Transverse colon (tissue), 4 donors: ENCODE measurements around the gene IFITM5.

ENCODE experiments used
- CTCF ChIP-seq, 5 experiments: fragments of 200-600 bp in 3 of 5; fragments of 450-650 bp in 2 of 5; sonication (generic) in 3 of 5; IDR thresholded peaks; 1 replicate in 2 of 5; 2 replicates in 3 of 5; pipeline ENCODE4 v1.5.1; 2016 to 2017; ENCODE audit warnings: antibody characterized with exemption in 5 of 5, inconsistent platforms in 3 of 5, mild to moderate bottlenecking in 2 of 5, moderate library complexity in 1 of 5
- POLR2A ChIP-seq: fragments of 450-650 bp; IDR thresholded peaks from one replicate; pipeline ENCODE4 v1.6.1; 2016; ENCODE audit warnings: antibody characterized with exemption, mild to moderate bottlenecking, moderate library complexity
- POLR2AphosphoS5 ChIP-seq, 3 donors: sonication (generic); formaldehyde crosslinking; IDR thresholded peaks; one replicate each; pipeline ENCODE4 v1.6.1; 2016; ENCODE audit warnings: antibody characterized with exemption in 3 of 3

DNA sequence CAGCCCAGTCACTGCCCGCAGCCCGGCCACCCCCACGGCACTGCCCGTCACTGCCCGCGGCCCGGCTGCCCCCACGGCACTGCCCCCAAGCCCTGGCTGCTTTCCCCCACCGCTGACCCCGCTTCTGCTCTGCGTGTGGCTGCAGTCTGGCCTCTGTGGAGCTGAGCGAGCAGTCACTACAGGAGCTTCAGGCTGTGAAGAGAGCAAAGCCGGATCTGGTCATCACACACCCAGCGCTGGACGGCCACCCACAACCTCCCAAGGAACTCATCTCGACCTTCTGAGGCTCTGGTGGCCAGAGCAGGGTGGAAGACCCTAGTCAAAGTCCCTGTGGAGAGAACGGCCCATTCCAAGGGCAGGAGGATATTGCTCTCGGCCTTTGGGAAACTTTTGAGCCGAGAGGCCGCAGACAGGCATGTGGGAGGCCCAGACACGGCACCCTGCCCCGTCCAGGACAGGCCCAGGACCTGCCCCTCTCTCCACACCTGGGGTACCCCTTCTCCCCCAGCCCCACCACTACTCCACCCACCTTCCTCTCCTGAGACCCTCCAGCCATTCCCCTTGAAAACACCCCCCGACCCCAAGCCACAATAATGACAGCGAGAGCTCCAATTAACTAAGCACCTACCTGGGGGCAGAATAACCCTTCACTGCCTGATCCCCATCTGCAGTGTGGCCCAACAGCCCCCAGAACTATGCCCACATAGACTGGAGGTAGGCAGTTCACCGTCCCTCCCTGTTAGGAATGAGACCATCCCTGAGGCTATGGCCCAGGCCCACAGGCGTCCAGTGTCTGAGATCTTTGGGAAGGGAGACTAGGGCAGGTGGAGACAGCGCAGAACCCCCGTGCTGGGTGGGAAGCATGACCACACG, 14.1 kb downstream of the IFITM5 start:
- TF ChIP-seq POLR2A (no peak), CTCF (IDR thresholded peaks at IDR 0.05) (no peak), POLR2AphosphoS5 (IDR thresholded peaks at IDR 0.05) (no peak)
